Measurements from ENCODE around the gene KCNK1.

Gene KCNK1

GRCh38 chr1:233640179-233640578 is 26.3 kb downstream of the KCNK1 start:
- no peak for DNase-seq

- no peak for DNase-seq
These were observed 27.1 kb downstream of the KCNK1 start for GRCh38 chr1:233641029-233641428.

- DNase-seq: no peak
These were observed 33.2 kb downstream of the KCNK1 start for GRCh38 chr1:233647073-233647472.

GRCh38 chr1:233647636-233648035 is 33.7 kb downstream of the KCNK1 start:
- DNase-seq: no peak

GRCh38 chr1:233651061-233651460 is 37.2 kb downstream of the KCNK1 start:
- no peak for DNase-seq

GRCh38 chr1:233651563-233652233 is 37.8 kb downstream of the KCNK1 start:
- DNase-seq: no peak

- no peak for DNase-seq
These were observed 38.6 kb downstream of the KCNK1 start for GRCh38 chr1:233652526-233652925.

GRCh38 chr1:233654658-233655280 is 40.9 kb downstream of the KCNK1 start:
- DNase-seq: no peak

GRCh38 chr1:233655301-233655740 is 41.4 kb downstream of the KCNK1 start:
- no peak for DNase-seq

GRCh38 chr1:233656032-233656635 is 42.2 kb downstream of the KCNK1 start:
- no peak for DNase-seq

- DNase-seq: no peak
These were observed 42.8 kb downstream of the KCNK1 start for GRCh38 chr1:233656687-233657086.

GRCh38 chr1:233657466-233657865 is 43.6 kb downstream of the KCNK1 start:
- no peak for DNase-seq

GRCh38 chr1:233659495-233659894 is 45.6 kb downstream of the KCNK1 start:
- DNase-seq: no peak

GRCh38 chr1:233661376-233662159 is 47.7 kb downstream of the KCNK1 start:
- no peak for DNase-seq

- DNase-seq: no peak
These were observed 48.8 kb downstream of the KCNK1 start for GRCh38 chr1:233662575-233663304.

GRCh38 chr1:233664253-233664652 is 50.3 kb downstream of the KCNK1 start:
- no peak for DNase-seq

GRCh38 chr1:233664804-233665574 is 51.1 kb downstream of the KCNK1 start:
- no peak for DNase-seq

- DNase-seq: no peak
These were observed 51.8 kb downstream of the KCNK1 start for GRCh38 chr1:233665575-233666270.

- no peak for DNase-seq
These were observed 53.8 kb downstream of the KCNK1 start for GRCh38 chr1:233667741-233668140.

GRCh38 chr1:233668146-233668724 is 54.3 kb downstream of the KCNK1 start:
- DNase-seq: no peak

GRCh38 chr1:233668725-233669294 is 54.9 kb downstream of the KCNK1 start:
- DNase-seq: no peak

All from stimulated activated CD4-positive, alpha-beta T cell treated with anti-CD3 and anti-CD28 coated beads, Interleukin-2, amount 100 ng/mL, for 48 hours (primary cell).